HCT116 (cell line): ENCODE results near the gene TRA2A.

Source experiments
- CEBPB ChIP-seq: IDR thresholded peaks from 2 replicates; pipeline ENCODE4 v1.6.1; 2012; ENCODE audit warnings: low read depth
- ELF1 ChIP-seq: IDR thresholded peaks from 2 replicates; pipeline ENCODE4 v1.6.1; 2012; ENCODE audit warnings: low read depth, borderline replicate concordance
- EZH2 ChIP-seq: fragments of 200-600 bp; sonication (generic); IDR thresholded peaks from 2 replicates; pipeline ENCODE4 v1.6.1; 2017; ENCODE audit warnings: antibody characterized with exemption, mixed run types
- JUND ChIP-seq: IDR thresholded peaks from 2 replicates; pipeline ENCODE4 v1.6.1; 2012
- POLR2A ChIP-seq: IDR thresholded peaks from 2 replicates; pipeline ENCODE4 v1.7.0; 2011; ENCODE audit warnings: borderline replicate concordance; ENCODE audit not compliant: insufficient read depth, insufficient read length; ENCODE audit errors: extremely low read depth
- POLR2AphosphoS5 ChIP-seq: IDR thresholded peaks from 2 replicates; pipeline ENCODE4 v1.6.1; 2011; ENCODE audit warnings: mild to moderate bottlenecking, low read depth, low read length, moderate library complexity
- RAD21 ChIP-seq: IDR thresholded peaks from 2 replicates; pipeline ENCODE4 v1.6.1; 2012; ENCODE audit warnings: low read depth, mild to moderate bottlenecking
- TF ChIP-seq, protein P1 (sequence below): IDR thresholded peaks from 2 replicates; pipeline ENCODE4 v1.6.1; 2012; ENCODE audit warnings: low read depth

- TF ChIP-seq, protein P1, sequence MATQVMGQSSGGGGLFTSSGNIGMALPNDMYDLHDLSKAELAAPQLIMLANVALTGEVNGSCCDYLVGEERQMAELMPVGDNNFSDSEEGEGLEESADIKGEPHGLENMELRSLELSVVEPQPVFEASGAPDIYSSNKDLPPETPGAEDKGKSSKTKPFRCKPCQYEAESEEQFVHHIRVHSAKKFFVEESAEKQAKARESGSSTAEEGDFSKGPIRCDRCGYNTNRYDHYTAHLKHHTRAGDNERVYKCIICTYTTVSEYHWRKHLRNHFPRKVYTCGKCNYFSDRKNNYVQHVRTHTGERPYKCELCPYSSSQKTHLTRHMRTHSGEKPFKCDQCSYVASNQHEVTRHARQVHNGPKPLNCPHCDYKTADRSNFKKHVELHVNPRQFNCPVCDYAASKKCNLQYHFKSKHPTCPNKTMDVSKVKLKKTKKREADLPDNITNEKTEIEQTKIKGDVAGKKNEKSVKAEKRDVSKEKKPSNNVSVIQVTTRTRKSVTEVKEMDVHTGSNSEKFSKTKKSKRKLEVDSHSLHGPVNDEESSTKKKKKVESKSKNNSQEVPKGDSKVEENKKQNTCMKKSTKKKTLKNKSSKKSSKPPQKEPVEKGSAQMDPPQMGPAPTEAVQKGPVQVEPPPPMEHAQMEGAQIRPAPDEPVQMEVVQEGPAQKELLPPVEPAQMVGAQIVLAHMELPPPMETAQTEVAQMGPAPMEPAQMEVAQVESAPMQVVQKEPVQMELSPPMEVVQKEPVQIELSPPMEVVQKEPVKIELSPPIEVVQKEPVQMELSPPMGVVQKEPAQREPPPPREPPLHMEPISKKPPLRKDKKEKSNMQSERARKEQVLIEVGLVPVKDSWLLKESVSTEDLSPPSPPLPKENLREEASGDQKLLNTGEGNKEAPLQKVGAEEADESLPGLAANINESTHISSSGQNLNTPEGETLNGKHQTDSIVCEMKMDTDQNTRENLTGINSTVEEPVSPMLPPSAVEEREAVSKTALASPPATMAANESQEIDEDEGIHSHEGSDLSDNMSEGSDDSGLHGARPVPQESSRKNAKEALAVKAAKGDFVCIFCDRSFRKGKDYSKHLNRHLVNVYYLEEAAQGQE = no peak
- TF ChIP-seq POLR2AphosphoS5 (no peak), RAD21 (no peak), POLR2A (no peak), ELF1 (no peak), CEBPB (no peak), EZH2 (no peak), JUND (no peak)
Measured at GRCh38 chr7:23469961-23470250, 61.9 kb downstream of the TRA2A start.
